HG03060 (cell line): ENCODE results near the gene MCM3.

Experiments
- ATAC-seq: cut with Tn5 transposase; IDR thresholded peaks from one replicate; pipeline ENCODE4 v1.9.1; 2021; ENCODE audit warnings: low read depth, moderate number of reproducible peaks; ENCODE audit not compliant: unreplicated experiment

The MCM3 gene

DNA sequence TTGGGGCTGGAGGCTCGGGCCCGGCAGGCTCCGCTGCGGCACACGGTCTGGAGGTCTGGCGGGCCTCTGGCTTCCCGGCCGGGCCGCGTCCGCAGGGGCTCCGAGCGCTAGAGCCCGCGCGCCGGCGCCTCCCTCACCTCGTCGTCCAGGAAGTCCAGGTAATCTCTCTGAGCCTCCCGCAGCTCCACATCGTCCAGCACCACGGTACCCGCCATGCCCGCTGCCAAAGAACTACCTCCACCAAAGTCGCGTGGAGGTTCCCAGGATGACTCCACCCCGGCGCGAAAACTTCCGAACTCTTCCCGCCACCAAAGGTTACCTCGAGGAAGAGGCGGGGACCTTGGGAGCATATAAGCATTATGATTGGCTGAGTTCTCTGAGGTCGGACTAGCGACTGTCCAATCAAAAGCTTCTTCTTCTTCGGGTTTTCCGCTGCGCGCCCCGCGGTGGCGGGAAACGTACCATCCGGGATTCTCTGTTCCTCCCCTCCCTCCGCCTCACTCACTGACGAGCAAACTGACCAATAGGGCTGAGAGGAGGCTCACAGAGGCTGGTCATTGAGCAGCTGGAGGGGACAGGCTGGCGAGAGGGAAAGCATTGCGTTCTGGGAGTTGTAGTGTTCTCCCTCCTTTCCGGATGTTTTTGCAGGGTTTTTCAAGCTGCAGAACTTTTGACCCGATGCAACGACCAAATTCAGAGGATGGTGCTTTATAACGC is at the start of gene MCM3:
Gene MCM3, minus strand, starts transcription at position 283 of the 717 bp plus-strand sequence. Its CDS starts 68 bp downstream, at position 215.
- peak; percentile 95 for ATAC-seq

DNA sequence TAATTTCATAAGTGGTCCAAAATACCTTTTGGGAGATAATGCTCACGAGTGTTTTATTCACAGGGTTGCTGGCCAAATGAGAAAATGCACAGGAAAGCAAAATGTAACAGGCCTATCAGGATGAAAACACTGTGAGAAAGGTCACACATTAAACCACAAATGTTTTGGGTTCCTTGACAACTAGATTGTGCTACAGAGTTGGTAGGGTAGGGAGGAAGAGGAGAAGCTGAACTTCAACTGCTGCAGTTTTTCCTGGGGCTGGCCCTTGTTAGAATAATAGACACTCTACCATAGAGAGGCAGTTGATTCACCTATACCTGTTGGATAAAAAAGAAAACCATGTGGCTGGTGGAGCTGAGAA is 49.3 kb upstream of the MCM3 start:
- no peak for ATAC-seq

DNA sequence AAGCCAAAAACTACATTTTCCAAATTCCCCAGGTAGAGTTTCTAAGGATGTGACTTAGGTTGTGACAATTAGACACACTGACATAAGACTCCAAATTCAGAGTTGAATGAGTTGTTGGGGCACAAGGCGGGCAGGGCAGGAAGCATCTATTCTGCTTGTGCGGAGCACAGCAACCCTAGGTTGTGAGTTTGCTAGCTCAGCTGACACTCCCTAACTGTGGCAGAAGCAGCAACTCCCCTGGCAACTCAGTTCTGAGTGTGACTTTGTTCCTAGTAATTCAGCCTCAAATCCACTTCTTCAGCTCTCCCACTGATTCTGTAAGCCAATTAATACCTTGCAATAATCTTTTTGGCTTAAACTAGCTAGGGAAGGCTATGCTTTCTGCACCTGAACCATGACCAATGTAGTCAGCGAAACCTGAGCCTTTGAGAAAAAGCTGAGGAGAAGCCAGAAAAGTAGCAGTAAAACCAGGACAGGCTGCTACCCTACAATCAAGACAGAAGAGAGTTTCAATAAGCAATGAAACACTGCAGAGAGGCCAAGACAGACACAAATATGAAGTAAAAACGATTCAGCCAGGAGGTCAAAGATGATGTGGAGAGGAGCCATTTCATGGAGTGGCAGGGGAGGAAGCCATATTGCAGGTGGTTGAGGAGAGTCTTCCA is 47.4 kb upstream of the MCM3 start:
- no peak for ATAC-seq

DNA sequence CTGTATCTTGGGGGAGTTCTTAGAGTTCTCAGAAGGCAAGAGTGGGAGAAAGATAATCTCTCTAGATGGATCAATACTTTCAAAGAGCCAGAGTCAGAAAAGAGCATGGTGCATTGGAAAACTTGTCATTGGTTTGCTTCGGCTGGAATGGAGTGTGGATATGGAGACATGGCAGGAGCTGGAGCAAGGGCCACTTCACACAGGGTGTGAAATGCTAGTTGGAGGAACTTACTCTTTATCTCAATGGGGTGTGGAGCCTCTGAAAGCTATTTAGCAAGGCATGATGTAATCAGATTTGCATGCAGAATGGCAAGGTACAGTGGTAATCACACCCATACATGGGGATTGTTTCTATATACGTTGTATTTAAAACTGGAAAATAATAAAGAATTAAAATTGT is 45.9 kb upstream of the MCM3 start:
- ATAC-seq = no peak

DNA sequence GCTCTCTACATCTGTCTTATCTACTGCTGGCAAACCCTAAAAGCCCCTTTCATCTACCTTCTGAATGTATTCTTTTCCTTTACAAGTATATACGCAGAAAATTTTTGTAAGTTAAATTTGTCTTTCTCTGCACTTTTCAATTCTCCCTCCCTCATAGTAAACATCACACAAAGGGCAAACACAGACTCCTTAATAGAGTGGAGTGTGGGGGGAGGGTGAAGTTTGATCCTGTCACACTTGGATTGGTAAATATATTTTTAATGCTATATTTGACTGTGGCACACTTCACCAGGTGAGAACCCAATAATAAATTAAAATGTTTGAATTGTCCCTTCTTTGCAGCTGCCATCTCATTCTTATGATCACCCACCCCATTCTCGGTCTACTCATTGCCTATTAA is 44.2 kb upstream of the MCM3 start:
- ATAC-seq = no peak

DNA sequence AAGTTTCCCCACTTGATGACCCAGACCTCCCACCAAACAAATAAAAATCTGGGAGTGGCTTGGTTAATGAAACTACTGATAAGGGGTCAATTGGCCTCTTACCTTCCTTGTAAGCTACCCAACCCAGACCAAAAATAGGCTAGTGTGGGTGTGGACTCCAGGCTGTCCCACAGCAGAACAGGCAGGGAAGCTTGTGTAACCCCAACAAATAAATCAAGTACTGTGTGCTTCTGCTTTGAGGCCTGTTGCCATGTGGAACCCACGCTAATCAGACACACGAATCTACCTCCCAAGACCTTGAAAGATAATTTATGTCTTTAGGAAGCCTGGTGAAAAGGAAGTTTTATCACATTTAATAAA is 43.7 kb upstream of the MCM3 start:
- no peak for ATAC-seq

DNA sequence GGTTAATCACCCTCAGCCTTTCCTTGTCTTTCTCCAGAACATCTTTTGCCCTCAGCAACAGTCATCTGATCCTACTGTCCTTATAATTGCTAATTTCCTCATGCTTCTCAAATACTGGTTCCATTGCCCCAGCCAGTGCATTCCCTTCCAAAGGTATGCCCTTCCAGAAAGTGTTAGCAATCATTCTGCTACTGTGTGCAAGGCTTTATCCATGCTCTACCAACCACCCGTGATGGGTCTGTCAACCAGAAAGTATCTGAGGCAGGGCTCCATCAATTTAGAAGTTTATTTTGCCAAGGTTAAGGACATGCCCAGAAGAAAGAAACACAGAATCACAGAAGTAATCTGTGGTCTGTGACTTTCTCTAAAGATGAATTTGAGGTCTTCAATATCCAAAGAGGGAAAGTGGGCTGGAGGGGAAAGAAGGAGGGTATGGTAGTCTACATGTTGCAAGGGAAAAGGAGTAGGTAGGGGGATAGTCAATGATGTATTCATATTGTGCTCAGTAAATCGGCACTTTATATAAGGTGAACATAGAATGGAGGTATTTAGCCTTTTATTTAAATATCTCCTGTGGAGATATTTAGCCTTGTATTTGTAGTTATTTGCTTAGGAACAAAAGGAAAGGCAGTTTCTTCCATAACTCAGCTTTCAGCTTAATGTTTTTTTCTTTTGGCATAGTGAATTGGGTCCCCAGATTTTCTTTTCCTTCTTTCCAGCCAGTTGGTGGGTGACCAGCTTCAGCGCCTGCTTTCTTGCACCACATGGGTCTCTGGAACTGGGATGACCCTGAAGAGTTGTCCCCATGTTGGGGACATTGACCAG is 42.2 kb upstream of the MCM3 start:
- no peak for ATAC-seq

DNA sequence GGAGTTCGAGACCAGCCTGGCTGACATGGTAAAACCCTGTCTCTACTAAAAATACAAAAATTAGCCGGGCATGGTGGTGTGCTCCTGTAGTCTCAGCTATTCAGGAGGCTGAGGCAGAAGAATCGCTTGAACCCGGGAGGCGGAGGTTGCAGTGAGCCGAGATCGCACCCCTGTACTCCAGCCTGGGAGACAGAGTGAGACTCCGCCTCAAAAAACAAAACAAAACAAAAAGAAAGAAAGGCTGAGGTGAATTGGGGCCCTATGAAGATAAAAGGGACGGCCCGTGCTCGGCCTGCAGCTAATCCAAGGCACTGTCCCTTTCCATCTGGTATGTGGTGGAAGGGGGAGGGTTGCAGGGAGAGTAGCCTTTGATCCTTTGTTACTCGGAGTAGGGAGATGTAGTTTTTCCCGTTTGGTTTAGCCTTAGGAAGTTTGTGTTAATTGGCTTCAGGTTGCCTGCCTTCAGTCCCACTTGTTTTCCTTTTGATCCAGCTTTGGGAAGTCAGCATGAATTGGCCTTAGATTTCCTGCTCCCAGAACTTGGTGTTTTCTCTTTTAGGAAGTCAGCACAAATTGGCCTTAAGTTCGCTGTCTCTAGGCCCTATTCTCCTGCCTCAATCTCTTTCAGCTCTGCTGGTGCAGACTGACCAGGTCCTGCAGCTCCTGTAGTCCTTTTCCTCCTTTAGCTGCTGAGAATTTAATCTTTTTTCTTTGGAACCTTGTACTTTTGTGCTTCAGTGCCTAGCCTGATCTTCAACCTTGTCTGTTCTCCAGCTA is 41.3 kb upstream of the MCM3 start:
- ATAC-seq = no peak

DNA sequence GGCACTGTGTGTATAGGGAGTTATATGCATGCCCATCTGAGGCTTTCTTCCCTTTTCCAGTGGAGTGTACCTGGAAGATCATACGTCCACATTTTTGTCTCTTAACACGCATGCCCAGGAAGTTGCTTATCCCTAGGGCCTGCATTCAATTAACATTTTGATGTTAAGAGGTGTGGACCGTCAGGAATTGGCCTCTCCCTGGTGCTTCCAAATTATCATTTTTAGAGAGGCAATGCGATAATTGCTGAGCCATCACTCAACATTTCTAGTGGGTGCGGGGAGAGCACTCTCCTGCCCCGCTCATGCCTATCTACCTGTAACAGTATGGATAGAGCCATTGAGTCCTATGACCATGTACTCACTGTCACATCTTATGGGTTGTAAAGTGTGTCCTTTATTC is 39.6 kb upstream of the MCM3 start:
- no peak for ATAC-seq

DNA sequence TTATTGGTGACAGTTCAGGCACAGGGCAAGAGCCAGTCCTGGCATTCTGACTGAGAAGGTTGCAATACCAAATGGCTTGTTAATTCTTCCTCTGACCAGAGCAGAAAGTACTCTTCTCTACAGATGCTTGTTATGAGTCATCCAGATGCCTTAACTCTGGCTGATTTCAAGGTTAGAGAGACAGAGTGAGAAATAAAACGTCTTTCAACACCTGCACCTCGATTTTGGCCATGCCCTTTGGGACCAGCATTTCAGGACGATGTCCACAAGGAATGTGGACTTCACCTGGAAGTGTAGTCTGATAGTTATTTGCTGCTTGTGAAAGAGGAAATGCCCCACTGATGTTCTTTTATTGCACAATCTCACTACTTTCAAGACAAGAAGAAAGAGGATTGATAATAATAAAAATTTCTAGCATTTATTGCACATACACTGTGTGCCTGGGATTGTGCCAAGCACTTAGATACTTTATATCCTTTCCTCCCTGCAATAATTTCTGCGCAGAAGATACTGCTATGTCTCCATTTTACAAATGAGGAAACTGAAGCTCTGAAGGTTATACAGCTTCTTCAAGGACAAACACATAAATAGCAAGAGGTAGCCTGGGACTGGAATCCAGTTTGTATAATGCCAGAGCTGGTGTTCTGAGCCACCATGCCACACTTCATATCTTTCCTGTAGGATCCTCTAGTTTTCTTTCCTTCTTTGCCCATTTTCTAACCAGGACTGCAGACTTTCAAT is 33.5 kb upstream of the MCM3 start:
- peak; percentile 99 for ATAC-seq

DNA sequence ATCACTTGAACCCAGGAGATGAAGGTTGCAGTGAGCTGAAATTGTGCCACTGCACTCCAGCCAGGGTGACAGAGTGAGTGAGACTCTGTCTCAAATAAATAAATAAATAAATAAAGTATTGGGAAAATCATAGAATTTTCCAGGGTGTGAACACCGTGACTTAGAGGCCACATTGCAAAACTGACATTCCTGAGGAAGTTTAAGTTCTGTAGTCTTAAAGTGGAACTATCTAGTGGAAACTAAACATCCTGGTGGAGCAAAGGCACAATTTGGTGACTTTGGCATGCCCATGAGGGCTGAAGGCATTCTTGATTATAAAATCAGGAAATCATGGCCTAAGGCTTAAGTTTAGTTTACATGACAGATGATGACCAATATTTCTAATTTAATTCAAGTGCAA is 32.7 kb upstream of the MCM3 start:
- no peak for ATAC-seq

DNA sequence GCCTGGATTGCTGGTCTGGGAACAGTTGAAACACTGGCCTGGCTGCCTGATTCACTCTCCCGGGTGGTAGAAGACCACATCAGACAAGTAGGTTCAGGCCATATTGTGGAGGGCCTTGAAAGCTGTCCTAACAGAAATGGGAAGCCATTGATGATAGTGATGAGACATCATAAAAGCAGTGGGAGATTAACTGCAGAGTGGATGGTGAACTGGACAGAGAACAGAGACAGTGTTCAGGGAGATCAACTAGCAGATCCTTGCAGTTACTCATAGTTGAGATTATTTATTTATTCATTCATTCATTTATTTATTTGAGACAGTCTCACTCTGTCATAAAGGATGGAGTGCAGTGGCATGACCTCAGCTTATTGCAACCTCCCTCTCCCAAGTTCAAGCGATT is 30.2 kb upstream of the MCM3 start:
- no peak for ATAC-seq

DNA sequence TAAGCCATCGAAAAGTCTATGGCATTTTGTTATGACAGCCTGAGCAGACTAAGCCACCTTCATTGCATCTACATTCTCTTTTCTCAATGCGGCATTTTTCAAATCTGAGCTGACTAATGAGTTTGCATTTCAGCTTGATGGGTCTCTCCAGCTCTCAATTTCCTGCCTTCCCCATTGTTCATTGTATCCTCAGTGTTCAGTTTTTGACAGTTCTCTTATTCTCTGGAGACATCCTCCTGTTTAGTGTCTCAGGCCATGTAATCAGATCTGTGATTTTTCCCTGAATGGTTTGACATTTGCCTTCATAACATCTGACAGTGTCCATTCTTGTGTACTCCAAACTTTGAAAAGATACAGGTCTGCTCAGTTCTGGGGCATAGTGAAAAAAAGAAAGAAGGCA is 27.9 kb upstream of the MCM3 start:
- no peak for ATAC-seq

DNA sequence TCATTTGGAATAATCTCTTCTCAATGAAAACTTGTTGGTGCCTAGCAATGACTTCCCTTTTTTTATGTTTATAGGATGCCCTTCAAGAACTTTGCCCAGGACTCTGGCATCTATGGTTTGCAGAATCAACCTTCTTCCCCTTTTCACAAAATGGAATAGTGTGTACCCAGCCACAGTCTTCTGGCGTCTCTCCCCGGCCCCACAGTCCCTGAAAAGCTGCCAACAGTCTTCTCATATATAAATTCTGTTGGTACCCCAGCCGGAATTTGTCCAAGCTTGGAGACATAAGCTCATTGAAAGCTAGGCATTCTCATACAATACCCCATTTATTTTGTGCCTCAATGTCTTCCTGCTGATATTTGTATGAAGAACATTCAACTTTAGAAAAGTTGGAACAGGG is 26.4 kb upstream of the MCM3 start:
- no peak for ATAC-seq

DNA sequence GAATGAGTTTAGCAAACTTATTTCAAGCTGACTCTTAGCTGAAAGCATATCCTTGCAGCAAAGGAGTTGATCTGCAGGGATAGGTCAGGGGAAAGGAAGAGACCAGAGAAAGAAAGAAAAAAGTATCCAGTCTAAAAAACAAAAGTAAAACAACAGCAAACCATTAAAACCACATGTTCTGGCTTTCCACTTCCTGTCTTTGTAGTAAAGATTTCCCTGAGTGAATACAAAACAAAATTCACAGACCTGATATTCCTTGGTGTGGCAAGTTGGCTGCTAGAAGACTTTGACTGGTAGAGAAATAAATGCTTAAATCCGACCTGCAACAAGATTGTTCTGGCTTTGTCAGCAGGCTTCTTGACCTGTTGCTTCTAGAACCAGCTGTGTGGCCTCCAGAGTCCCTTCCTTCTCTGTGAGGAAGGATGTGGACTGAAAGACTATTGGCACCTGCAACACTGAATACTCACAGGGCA is 23.4 kb upstream of the MCM3 start:
- no peak for ATAC-seq

DNA sequence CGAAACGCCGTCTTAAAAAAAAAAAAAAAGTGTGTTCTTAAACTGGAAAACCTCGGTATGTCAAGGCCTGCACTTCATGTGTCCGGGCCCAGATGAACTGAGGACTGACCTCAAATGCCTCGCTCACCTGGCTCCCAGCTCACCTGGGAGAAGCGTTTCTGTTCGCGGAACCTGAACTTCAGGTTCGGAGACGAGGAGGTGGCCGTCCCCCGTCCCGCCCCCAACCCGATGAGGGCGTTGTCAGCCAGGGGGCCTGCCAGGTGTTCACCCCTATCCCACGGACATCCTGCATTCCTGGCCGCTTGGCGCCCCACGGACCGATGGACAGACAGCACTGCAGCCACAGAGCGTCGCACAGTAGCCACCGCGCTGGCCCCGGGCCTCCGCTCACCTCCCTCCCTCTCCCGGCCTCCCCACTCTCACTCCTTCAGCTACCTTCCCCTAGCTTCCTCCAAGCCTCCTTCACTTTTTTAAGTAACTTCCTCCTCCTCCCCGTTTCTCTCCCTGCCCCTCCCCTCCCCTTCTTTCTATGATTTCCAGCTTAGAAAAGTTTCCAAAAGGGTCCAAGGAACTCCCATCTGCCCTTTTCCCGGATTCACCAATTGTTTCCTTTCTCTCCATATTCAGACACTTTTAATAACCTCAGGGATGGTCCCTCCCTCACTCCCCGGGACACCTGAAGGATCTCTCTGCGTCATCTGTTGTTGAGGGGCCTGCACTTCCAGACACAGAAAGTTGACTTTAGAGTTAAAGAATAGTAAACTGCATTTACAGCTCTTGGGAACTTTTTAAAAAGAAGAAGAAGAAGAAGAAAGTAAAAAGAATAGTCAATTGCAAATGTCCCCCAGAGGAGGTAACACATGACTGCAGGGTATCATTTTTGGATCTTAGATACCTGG is 22.7 kb upstream of the MCM3 start:
- no peak for ATAC-seq

DNA sequence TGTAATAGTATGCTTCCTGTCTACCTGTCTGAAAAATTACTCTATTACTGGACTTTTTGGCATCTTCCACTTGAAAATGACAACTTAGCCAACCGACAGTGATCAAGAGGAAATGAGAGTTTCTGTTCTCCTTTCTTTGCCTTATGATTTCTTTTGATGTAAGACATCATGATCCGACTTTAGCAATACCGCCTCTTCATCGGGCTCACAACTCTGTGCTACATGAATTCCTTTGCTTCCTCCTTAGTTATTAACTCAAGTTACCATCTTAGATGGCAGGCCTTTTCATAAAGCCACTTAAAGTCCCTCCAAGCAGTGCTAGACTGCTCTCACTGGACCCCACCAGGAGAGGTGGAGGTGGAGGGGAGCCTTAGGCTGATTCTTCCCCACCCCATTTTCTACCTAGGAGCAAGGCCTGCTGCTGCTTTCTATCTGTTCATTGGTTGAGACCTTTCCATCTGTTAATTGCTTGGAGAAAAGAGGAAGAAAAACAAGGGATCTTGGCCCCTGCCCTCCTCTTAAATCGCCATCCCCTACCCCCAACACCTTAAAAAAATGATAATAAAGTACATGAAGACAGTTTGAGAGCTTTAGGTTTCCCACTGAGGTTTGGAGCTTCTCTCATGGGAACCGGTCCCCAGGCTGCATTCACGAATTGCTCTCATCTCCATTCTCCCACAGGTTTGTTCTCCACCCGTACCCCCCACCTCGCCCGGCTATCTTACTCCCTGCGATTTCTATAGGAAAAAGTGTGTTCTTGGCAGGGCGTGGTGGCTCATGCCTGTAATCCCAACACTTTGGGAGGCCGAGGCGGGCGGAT is 21.6 kb upstream of the MCM3 start:
- ATAC-seq = peak; percentile 61

DNA sequence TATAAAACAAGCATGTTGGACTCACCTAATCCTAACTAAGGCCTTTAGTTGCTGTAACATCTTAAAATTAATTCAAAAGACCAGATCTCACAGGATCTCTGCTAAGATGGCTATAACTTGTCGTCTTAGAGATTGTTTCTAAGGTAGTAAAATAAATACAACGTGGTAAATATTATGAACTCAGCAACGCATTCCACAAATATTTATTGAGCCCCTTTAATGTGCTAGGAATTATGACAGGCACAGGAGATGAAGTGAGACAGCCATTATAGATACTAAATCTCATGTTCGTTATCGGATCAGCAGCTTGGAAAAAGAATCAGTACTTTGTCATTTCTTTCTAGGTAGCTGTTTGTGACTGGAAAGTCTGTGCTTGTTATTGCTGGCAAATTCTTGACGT is 20.9 kb upstream of the MCM3 start:
- no peak for ATAC-seq
